ENCODE data around the gene PRDM13.

- TF ChIP-seq BRF2 (IDR thresholded peaks at IDR 0.05; ENCODE audit: borderline replicate concordance, insufficient read depth, insufficient read length): no peak
- no peak for TF ChIP-seq NR2C2 (CRISPR knock-in tag; IDR thresholded peaks at IDR 0.05)
- TF ChIP-seq NR2C2 (tag; IDR thresholded peaks at IDR 0.05): no peak
- no peak for TF ChIP-seq FOXP4 (CRISPR knock-in tag; IDR thresholded peaks at IDR 0.05; ENCODE audit: borderline replicate concordance)
- no peak for TF ChIP-seq TRIM28 (IDR thresholded peaks at IDR 0.05)
- no peak for TF ChIP-seq RNF219 (CRISPR knock-in tag; IDR thresholded peaks at IDR 0.05)
- no peak for TF ChIP-seq HCFC1 (IDR thresholded peaks at IDR 0.05; ENCODE audit: low read depth, low read length)
- TF ChIP-seq BDP1 (IDR thresholded peaks at IDR 0.05; ENCODE audit: insufficient read depth, insufficient read length): no peak
- TF ChIP-seq CTCF (IDR thresholded peaks at IDR 0.05 in 2 of 3, conservative IDR thresholded peaks at IDR 0.05 in 1 of 3; ENCODE audit: insufficient read depth in 2 of 3, low read depth in 1 of 3, low read length in 3 of 3): no peak
- no peak for TF ChIP-seq PATZ1 (CRISPR knock-in tag; IDR thresholded peaks at IDR 0.05; ENCODE audit: borderline replicate concordance)
- peak; percentile 57 for TF ChIP-seq CEBPB (tag; IDR thresholded peaks at IDR 0.05)
- no peak for TF ChIP-seq ARID2 (IDR thresholded peaks at IDR 0.05)
- TF ChIP-seq CUX1 (CRISPR knock-in tag; IDR thresholded peaks at IDR 0.05): no peak
Observed at GRCh38 chr6:99559057-99559456, 47.6 kb upstream of the PRDM13 start.

All from K562 (cell line).